ENCODE results near the gene SIPA1L3.

SIPA1L3 gene

DNA sequence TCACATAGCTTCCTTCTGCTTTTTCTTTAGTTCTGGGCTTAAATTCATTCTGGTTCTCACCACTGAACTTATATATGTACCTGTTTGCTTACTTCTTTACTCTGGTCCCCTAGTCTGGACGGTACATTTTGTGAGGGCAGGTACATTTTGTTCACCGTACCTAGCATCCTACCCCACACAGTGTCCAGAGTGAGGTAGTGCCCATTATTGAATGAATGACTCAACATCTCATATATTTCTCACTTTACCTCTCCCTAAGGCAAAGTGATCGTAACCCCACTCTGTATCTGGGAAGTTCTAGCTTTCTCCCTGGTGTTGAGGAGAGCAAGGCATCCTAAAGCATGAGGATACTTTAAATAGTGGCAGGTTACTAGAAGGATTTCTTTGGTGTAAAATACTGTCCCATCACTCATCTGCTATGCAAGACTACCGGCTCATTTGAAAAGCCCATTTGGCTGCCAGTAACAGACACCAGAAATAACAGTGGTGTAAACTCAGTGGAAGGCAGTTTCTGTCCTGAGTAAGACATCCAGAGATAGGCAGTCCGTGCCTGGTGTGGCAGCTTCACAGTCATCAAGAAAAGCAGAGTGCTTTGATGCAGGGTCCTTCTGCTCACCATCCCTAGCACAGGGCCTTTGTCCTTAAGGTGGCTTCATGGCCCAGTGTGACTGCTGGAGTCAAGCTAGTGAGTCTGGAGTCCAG is 111.8 kb downstream of the SIPA1L3 start:
- TF ChIP-seq NFIC (IDR thresholded peaks at IDR 0.05) = no peak
- TF ChIP-seq ZBTB7A (IDR thresholded peaks at IDR 0.05; ENCODE audit: low read depth) = no peak

DNA sequence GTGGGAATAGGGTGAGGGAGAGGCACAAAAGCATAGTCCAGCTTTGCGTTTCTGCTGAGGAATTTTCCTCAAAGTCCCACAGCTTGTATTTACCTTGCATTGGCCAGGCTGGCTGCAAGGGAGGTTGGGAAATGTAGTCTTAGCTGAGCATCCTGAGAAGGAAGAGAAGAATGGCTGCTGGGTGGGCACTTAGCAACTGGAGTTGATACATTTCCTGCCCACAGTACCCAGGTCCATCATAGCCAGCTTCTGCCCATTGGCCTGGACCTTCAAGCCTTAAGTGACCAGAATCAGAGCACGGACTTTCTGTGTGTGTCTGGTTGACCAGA is 112.4 kb downstream of the SIPA1L3 start:
- TF ChIP-seq CREB1 (IDR thresholded peaks at IDR 0.05; ENCODE audit: low read depth) (no peak), CEBPB (IDR thresholded peaks at IDR 0.05) (no peak), TEAD4 (IDR thresholded peaks at IDR 0.05) (no peak), ZBTB7A (IDR thresholded peaks at IDR 0.05; ENCODE audit: low read depth) (no peak), EGR1 (IDR thresholded peaks at IDR 0.05) (no peak), TAF1 (IDR thresholded peaks at IDR 0.05; ENCODE audit: low read depth) (no peak), YY1 (IDR thresholded peaks at IDR 0.05; ENCODE audit: low read depth) (no peak), NFIC (IDR thresholded peaks at IDR 0.05) (no peak)
- TF ChIP-seq, protein P1, sequence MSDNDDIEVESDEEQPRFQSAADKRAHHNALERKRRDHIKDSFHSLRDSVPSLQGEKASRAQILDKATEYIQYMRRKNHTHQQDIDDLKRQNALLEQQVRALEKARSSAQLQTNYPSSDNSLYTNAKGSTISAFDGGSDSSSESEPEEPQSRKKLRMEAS (IDR thresholded peaks at IDR 0.05) = no peak
- TF ChIP-seq, protein P2, sequence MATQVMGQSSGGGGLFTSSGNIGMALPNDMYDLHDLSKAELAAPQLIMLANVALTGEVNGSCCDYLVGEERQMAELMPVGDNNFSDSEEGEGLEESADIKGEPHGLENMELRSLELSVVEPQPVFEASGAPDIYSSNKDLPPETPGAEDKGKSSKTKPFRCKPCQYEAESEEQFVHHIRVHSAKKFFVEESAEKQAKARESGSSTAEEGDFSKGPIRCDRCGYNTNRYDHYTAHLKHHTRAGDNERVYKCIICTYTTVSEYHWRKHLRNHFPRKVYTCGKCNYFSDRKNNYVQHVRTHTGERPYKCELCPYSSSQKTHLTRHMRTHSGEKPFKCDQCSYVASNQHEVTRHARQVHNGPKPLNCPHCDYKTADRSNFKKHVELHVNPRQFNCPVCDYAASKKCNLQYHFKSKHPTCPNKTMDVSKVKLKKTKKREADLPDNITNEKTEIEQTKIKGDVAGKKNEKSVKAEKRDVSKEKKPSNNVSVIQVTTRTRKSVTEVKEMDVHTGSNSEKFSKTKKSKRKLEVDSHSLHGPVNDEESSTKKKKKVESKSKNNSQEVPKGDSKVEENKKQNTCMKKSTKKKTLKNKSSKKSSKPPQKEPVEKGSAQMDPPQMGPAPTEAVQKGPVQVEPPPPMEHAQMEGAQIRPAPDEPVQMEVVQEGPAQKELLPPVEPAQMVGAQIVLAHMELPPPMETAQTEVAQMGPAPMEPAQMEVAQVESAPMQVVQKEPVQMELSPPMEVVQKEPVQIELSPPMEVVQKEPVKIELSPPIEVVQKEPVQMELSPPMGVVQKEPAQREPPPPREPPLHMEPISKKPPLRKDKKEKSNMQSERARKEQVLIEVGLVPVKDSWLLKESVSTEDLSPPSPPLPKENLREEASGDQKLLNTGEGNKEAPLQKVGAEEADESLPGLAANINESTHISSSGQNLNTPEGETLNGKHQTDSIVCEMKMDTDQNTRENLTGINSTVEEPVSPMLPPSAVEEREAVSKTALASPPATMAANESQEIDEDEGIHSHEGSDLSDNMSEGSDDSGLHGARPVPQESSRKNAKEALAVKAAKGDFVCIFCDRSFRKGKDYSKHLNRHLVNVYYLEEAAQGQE (IDR thresholded peaks at IDR 0.05; ENCODE audit: low read depth) = no peak

DNA sequence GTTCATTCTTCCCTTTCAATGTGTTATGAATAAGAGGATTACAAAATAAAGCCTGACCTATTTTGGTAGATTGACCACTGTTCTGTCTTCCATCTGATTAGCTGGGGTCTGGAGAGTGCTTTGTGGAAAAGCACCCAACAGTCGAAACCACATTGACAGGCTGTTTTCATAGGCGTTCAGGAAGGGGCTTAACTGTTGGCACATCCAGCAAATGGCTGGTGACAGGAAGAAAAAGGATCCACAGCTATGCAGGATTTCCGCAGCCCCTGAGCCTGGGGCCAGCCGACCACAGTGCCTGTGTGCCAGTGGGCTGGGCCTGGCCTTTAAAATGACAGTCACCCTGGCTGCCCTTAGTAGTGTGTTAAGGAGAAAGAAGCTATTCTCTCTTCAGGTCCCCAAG is 113.3 kb downstream of the SIPA1L3 start:
- TF ChIP-seq, protein P2 (IDR thresholded peaks at IDR 0.05; ENCODE audit: low read depth) = no peak
- no peak for TF ChIP-seq YY1 (IDR thresholded peaks at IDR 0.05; ENCODE audit: low read depth)
- TF ChIP-seq CREB1 (IDR thresholded peaks at IDR 0.05; ENCODE audit: low read depth) = no peak
- TF ChIP-seq, protein P1 (IDR thresholded peaks at IDR 0.05) = no peak

DNA sequence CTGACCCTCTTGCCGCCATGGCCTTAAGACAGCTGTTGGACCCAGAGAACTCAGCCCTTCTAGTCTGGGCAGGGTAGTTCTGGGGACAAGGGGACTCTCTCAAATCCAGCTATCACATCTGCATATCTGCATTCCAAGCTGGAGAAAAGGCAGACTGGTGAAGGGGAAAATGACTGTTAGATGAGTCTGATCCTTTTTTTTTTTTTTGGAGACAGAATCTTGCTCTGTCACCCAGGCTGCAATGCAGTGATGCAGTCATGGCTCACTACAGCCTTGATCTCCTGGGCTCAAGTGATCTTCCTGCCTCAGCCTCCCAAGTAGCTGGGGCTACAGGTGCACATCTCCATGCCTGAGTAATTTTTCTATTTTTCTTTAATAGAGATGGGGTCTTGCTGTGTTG is 114.3 kb downstream of the SIPA1L3 start:
- TF ChIP-seq NFIC (IDR thresholded peaks at IDR 0.05) = no peak
- TF ChIP-seq, protein P3, sequence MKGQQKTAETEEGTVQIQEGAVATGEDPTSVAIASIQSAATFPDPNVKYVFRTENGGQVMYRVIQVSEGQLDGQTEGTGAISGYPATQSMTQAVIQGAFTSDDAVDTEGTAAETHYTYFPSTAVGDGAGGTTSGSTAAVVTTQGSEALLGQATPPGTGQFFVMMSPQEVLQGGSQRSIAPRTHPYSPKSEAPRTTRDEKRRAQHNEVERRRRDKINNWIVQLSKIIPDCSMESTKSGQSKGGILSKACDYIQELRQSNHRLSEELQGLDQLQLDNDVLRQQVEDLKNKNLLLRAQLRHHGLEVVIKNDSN (IDR thresholded peaks at IDR 0.05) = no peak
- TF ChIP-seq CEBPB (IDR thresholded peaks at IDR 0.05) = no peak
- TF ChIP-seq, protein P1 (IDR thresholded peaks at IDR 0.05) = no peak
- no peak for TF ChIP-seq ZBTB7A (IDR thresholded peaks at IDR 0.05; ENCODE audit: low read depth)

DNA sequence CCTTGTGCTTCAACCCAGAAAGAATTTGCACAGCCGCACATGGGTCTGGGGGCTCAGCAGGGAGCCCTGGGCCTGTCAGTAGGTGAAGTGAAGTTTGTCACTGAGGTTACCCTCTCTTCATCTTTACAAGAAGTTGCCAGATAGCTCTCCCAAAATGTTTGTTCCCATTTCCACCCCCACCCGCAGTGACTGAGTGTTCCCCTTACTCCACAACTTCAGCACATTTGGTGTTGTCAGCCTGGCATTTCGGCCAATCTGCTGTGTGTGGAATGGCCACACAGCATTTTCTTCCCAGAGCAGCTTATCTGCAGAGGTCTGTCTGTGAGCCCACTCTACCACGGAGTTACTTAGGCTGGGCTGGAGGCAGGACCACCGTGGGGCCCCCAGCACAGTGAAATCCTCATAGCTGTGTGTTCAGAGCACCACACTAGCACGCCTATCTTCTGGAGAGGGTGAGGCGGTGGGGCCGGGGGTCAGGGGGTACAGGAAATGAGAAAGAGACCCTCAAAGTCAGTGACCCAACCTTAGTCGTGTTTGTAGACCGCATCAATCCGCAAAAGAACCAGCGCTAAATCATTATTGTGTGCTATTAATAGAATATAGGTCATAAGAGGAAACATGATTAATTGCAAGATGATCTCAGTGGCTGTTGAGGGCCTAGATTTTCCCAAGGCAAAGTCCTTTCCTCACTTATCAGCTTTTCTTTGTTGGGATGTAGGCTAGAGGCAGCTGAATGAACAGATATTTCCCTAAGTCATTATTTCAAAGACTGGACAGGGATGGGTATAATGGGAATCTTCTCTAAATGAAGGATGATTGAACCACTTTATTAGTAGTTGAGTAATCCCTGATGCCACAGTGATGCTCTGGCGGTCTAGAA is 116.0 kb downstream of the SIPA1L3 start:
- TF ChIP-seq, protein P2 (IDR thresholded peaks at IDR 0.05; ENCODE audit: low read depth) = no peak
- TF ChIP-seq NFIC (IDR thresholded peaks at IDR 0.05) (no peak), EGR1 (IDR thresholded peaks at IDR 0.05) (no peak), YY1 (IDR thresholded peaks at IDR 0.05; ENCODE audit: low read depth) (no peak), EP300 (IDR thresholded peaks at IDR 0.05; ENCODE audit: borderline replicate concordance) (no peak), ZBTB7A (IDR thresholded peaks at IDR 0.05; ENCODE audit: low read depth) (no peak), CEBPB (IDR thresholded peaks at IDR 0.05) (no peak), TEAD4 (IDR thresholded peaks at IDR 0.05) (no peak)
- TF ChIP-seq, protein P3 (IDR thresholded peaks at IDR 0.05) = no peak
- TF ChIP-seq, protein P1 (IDR thresholded peaks at IDR 0.05) = no peak

Data from Ishikawa (cell line).